OCI-LY1 (cell line): Measurements from ENCODE around the gene DHRSX.

Source experiments
- CTCF ChIP-seq: fragments of 200-600 bp; sonication (generic), shearing (Covaris generic); IDR thresholded peaks from 2 replicates; pipeline ENCODE4 v1.5.1; 2017; ENCODE audit warnings: mild to moderate bottlenecking, antibody characterized with exemption, low read length, moderate library complexity, mixed read lengths
- EZH2 ChIP-seq: fragments of 200-600 bp; sonication (generic), shearing (Covaris generic); IDR thresholded peaks from 2 replicates; pipeline ENCODE4 v1.8.0; 2017; ENCODE audit warnings: borderline replicate concordance, mixed run types, mild to moderate bottlenecking, antibody characterized with exemption, low read length, moderate library complexity, mixed read lengths

DNA sequence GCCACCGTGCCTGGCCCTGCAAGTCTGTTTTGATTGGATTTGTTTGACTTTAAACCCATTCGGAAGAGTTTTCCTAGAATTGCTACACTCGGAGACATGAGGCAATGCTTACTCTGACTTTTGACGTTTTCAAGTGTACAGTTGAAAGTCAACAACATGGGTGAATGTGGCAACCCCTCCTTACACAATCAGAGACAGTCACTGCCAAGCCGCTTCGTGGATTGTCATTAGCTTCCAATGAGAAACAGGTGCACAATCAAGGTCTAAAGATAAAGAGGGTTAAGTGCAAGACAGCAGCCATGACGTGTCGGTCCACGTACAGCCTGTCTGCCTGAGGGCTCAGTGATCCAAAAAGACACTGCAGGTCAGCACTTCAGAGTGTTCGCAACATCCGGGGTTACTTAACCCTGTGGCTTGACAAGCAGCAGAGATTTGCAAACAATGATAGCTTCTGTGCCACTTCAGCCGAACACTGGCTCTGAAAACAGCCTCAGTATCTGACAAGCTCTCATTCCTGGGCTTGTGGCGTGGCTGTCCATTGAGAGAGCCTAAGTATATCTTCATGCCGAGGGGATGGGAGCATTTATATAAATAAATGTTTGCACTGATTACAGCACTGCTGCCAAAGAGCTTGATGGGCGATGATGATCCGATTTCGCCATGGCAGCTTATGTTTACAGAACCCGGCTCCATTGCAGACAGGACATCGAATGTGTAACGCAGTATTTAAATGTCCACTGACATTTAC is 180.0 kb downstream of the DHRSX start:
- no peak for TF ChIP-seq CTCF
- no peak for TF ChIP-seq EZH2
